PC-9 (cell line): ENCODE data around the gene TREH. TPM values are rescaled to one million over a fixed set of nuclear protein-coding genes. Genes with fewer than 3 reads are reported as not detected.

Source experiments
- BruUV-seq: library from RNA; stranded (reverse); fragments of 400-500 nt; replicated peaks from 2 replicates; lab custom pipeline; 2021; lab: Mats Ljungman, UMichigan
- CTCF ChIA-PET: fragments of 300-600 bp; sonication (Branson Sonifier 250); formaldehyde crosslinking; loops from one replicate; lab custom pipeline; 2022; ENCODE audit warnings: antibody characterized with exemption; lab: Charles Lee
- POLR2A ChIA-PET: fragments of 300-600 bp; sonication (Branson Sonifier 250); formaldehyde crosslinking; loops from one replicate; lab custom pipeline; 2022; ENCODE audit warnings: antibody characterized with exemption; ENCODE audit not compliant: unreplicated experiment; lab: Charles Lee
- DNase-seq, 2 experiments: peaks; one replicate each; pipeline versions ENCODE4 v3.0.0 to v3.0.0-alpha.2; 2015 to 2022; ENCODE audit warnings: mixed read lengths in 1 of 2
- H2AFZ ChIP-seq: fragments of 200-600 bp; sonication (generic); 2 replicates; pipeline ENCODE4 v1.8.1; 2017; ENCODE audit warnings: antibody characterized with exemption
- H3F3A ChIP-seq: fragments of 200-600 bp; sonication (generic); 2 replicates; pipeline ENCODE4 v1.8.1; 2017; ENCODE audit warnings: antibody characterized with exemption, mild to moderate bottlenecking, low read depth; ENCODE audit not compliant: insufficient read depth
- H3K27ac ChIP-seq: fragments of 200-600 bp; sonication (generic); 2 replicates; pipeline ENCODE4 v1.6.1; 2016; ENCODE audit warnings: mixed run types
- H3K27me3 ChIP-seq: fragments of 200-600 bp; sonication (generic); 2 replicates; pipeline ENCODE4 v1.6.1; 2016; ENCODE audit warnings: low read depth, mixed run types; ENCODE audit not compliant: insufficient read depth
- H3K36me3 ChIP-seq: fragments of 200-600 bp; sonication (generic); 2 replicates; pipeline ENCODE4 v1.6.1; 2016; ENCODE audit warnings: low read depth, mixed run types
- H3K4me1 ChIP-seq: fragments of 200-600 bp; sonication (generic); replicated peaks from 2 replicates; pipeline ENCODE4 v1.6.1; 2016; ENCODE audit warnings: mixed run types; ENCODE audit not compliant: insufficient read depth
- H3K4me2 ChIP-seq: fragments of 200-600 bp; sonication (generic); 2 replicates; pipeline ENCODE4 v1.6.1; 2017; ENCODE audit warnings: mixed run types
- H3K4me3 ChIP-seq: fragments of 200-600 bp; sonication (generic); 2 replicates; pipeline ENCODE4 v1.6.1; 2016; ENCODE audit warnings: mixed run types
- H3K79me2 ChIP-seq: fragments of 200-600 bp; sonication (generic); 2 replicates; pipeline ENCODE4 v1.6.1; 2017; ENCODE audit warnings: low read depth, mixed run types
- H3K9me2 ChIP-seq: fragments of 200-600 bp; sonication (generic); 2 replicates; pipeline ENCODE4 v1.8.1; 2017; ENCODE audit warnings: mild to moderate bottlenecking; ENCODE audit not compliant: insufficient read depth
- H3K9me3 ChIP-seq: fragments of 200-600 bp; sonication (generic); 2 replicates; pipeline ENCODE4 v1.8.1; 2016; ENCODE audit warnings: low read depth; ENCODE audit not compliant: insufficient read depth
- H4K20me1 ChIP-seq: fragments of 200-600 bp; sonication (generic); 2 replicates; pipeline ENCODE4 v1.8.1; 2017; ENCODE audit not compliant: insufficient read depth
- CTCF ChIP-seq: fragments of 200-600 bp; sonication (generic); conservative IDR thresholded peaks from 2 replicates; pipeline ENCODE4 v1.6.1; 2017; ENCODE audit warnings: mixed run types, antibody characterized with exemption, mild to moderate bottlenecking, moderate library complexity
- EZH2 ChIP-seq: fragments of 200-600 bp; sonication (generic); IDR thresholded peaks from 2 replicates; pipeline ENCODE4 v1.8.0; 2017; ENCODE audit warnings: antibody characterized with exemption, low read depth
- intact Hi-C: fragments of 100-400 bp; cut with micrococcal nuclease; formaldehyde crosslinking; loops from one replicate; pipeline ENCODE4 v1.10.0; 2022; ENCODE audit not compliant: unreplicated experiment
- microRNA-seq: library from miRNA; unstranded; fragments of <30 nt; microRNA quantifications from one replicate; pipeline ENCODE4 v1.2.0, GENCODE V29; 2021; ENCODE audit warnings: borderline number of aligned reads, borderline replicate concordance
- total RNA-seq: library from RNA; stranded (reverse); gene quantifications from 2 replicates; pipeline ENCODE4 v1.2.3, GENCODE V29; 2021

Gene TREH
- total RNA-seq, 1 experiment from 2014 or later, result not detected

GRCh38 chr11:118608360-118609227 is 70.9 kb downstream of the TREH start:
- Histone ChIP-seq H4K20me1 (no peaks in the 10 kb centered on the region), H3K4me3 (peak overlapping the region; percentile 70), H3K4me1 (peaks cover 6% of the 10 kb centered on the region; the same call in 1 of the 2 replicates), H3K27me3 (peaks cover 13% of the 10 kb centered on the region; the same call in 1 of the 2 replicates), H3K36me3 (no peaks in the 10 kb centered on the region), H3K9me2 (no peaks in the 10 kb centered on the region), H3K4me2 (peak overlapping the region; percentile 86), H3K9me3 (no peaks in the 10 kb centered on the region), H3F3A (peaks cover 24% of the 10 kb centered on the region; the same call in 1 of the 2 replicates), H2AFZ (peak overlapping the region; percentile 74), H3K27ac (no peak overlapping the region), H3K79me2 (no peaks in the 10 kb centered on the region)
- DNase-seq, result peak in 1 of 2 experiments; percentile 33
- ChIA-PET CTCF (interaction anchor here (2.0 kb wide), 1 partner anchor 14 kb away, joined by 12 read pairs; no protein-coding TSS in a partner anchor), POLR2A (interaction anchor here (0.7 to 2.8 kb wide), 2 partner anchors 11 to 330 kb away, joined by 4 to 31 read pairs; no protein-coding TSS in a partner anchor)
- intact Hi-C loops, result loop anchor here (5.0 kb wide), 1 partner anchor 34 kb away; no protein-coding TSS in a partner anchor
- BruUV-seq, result no TSS peak
- TF ChIP-seq EZH2 (no peak), CTCF (no peak)

GRCh38 chr11:118607401-118608359 is 71.8 kb downstream of the TREH start, which contains the start of gene PHLDB1:
Gene PHLDB1 (plus strand): TSS chr11:118607615. CDS start chr11:118613837, 6,222 bp downstream.
- Histone ChIP-seq H3K79me2 (no peaks in the 10 kb centered on the region), H4K20me1 (no peaks in the 10 kb centered on the region), H2AFZ (peak within 1 kb of the TSS; percentile 74), H3F3A (peaks cover 31% of the 10 kb centered on the region; the same call in 1 of the 2 replicates), H3K4me1 (peaks cover 6% of the 10 kb centered on the region; the same call in 1 of the 2 replicates), H3K9me3 (no peaks in the 10 kb centered on the region), H3K4me2 (peak within 1 kb of the TSS; percentile 86), H3K27me3 (peaks cover 13% of the 10 kb centered on the region; the same call in 1 of the 2 replicates), H3K36me3 (no peaks in the 10 kb centered on the region), H3K4me3 (peak within 1 kb of the TSS; percentile 70), H3K9me2 (no peaks in the 10 kb centered on the region), H3K27ac (no peak within 1 kb of the TSS)
- BruUV-seq, result no TSS peak
- TF ChIP-seq CTCF, result peak; percentile 63
- peak; percentile 91; the same call in 1 of the 2 replicates for TF ChIP-seq EZH2
- ChIA-PET CTCF (interaction anchor here (0.6 to 2.0 kb wide), 4 partner anchors 14 to 209 kb away, joined by 3 to 12 read pairs (median 4); no protein-coding TSS in a partner anchor), POLR2A (interaction anchor here (0.7 to 2.8 kb wide), 2 partner anchors 12 to 331 kb away, joined by 4 to 31 read pairs; no protein-coding TSS in a partner anchor)
- DNase-seq, result peak in 1 of 2 experiments; percentile 61
- intact Hi-C loops, result loop anchor here (1.0 to 5.0 kb wide), 2 partner anchors 35 to 52 kb away; no protein-coding TSS in a partner anchor

Small RNA genes within 50 kb of the gene (microRNA-seq; reads per million reads assigned to microRNA genes)
- gene MIR6716, result not detected

Other genes with a start within 250 kb of the TREH start
- 78.7 and 80.3 TPM in 2 replicates for gene KMT2A, start 243.2 kb downstream of the TREH start, total RNA-seq
- gene TTC36, start 152.2 kb downstream of the TREH start, total RNA-seq, result 0.41 and 1.4 TPM in 2 replicates
- 14.1 and 21.2 TPM in 2 replicates for gene TMEM25, start 148.5 kb downstream of the TREH start, total RNA-seq
- gene IFT46, start 113.7 kb downstream of the TREH start, total RNA-seq, result 19.2 and 22.1 TPM in 2 replicates
- gene ARCN1, start 107.2 kb downstream of the TREH start, total RNA-seq, result 79.8 and 105 TPM in 2 replicates
- 122 and 125 TPM in 2 replicates for gene PHLDB1, start 72.0 kb downstream of the TREH start, total RNA-seq
- 73.1 and 84.4 TPM in 2 replicates for gene DDX6, start 111.5 kb upstream of the TREH start, total RNA-seq
- gene CXCR5, start 204.2 kb upstream of the TREH start, total RNA-seq, result not detected in 2 replicates
- gene BCL9L, start 246.3 kb upstream of the TREH start, total RNA-seq, result 75.9 and 108 TPM in 2 replicates